IPS-20b (cell line): ENCODE results near the gene DAPK1.

Experiments
- H3K27ac ChIP-seq: one replicate; pipeline ENCODE4 v1.5.1; 2013; ENCODE audit warnings: low read length
- H3K27me3 ChIP-seq: 2 replicates; pipeline ENCODE4 v1.6.1; 2013; ENCODE audit warnings: mild to moderate bottlenecking, low read length, inconsistent platforms; ENCODE audit not compliant: insufficient read depth
- H3K36me3 ChIP-seq: 2 replicates; pipeline ENCODE4 v1.6.1; 2013; ENCODE audit warnings: low read depth, mild to moderate bottlenecking, inconsistent platforms, low read length, moderate library complexity; ENCODE audit not compliant: insufficient read depth
- H3K4me1 ChIP-seq: 2 replicates; pipeline ENCODE4 v1.6.1; 2013; ENCODE audit warnings: mild to moderate bottlenecking, control low read depth, inconsistent platforms, low read length, moderate library complexity; ENCODE audit not compliant: insufficient read depth
- H3K4me3 ChIP-seq: 2 replicates; pipeline ENCODE4 v1.5.1; 2013; ENCODE audit warnings: mild to moderate bottlenecking, low read length, inconsistent platforms
- H3K9ac ChIP-seq: 2 replicates; pipeline ENCODE4 v1.6.1; 2013; ENCODE audit warnings: low read depth, mild to moderate bottlenecking, inconsistent platforms, low read length, moderate library complexity
- H3K9me3 ChIP-seq: 2 replicates; pipeline ENCODE4 v1.6.1; 2013; ENCODE audit warnings: mild to moderate bottlenecking, low read depth, low read length, inconsistent platforms; ENCODE audit not compliant: insufficient read depth

Gene DAPK1

GRCh38 chr9:87720173-87720572 lies 222.5 kb downstream of the DAPK1 start:
- Histone ChIP-seq H3K27ac (no peak overlapping the region), H3K27me3 (peaks cover 25% of the 10 kb centered on the region), H3K9me3 (no peaks in the 10 kb centered on the region), H3K4me1 (no peaks in the 10 kb centered on the region), H3K9ac (no peak overlapping the region), H3K4me3 (no peak overlapping the region), H3K36me3 (no peaks in the 10 kb centered on the region)

- Histone ChIP-seq H3K4me1 (no peaks in the 10 kb centered on the region), H3K27me3 (peaks cover 30% of the 10 kb centered on the region), H3K36me3 (peaks cover under 1% of the 10 kb centered on the region; the same call in 1 of the 2 replicates), H3K27ac (no peak overlapping the region), H3K9me3 (no peaks in the 10 kb centered on the region), H3K9ac (no peak overlapping the region), H3K4me3 (no peak overlapping the region)
Measured at GRCh38 chr9:87722393-87723088, 224.9 kb downstream of the DAPK1 start.

GRCh38 chr9:87725356-87725899 lies 227.8 kb downstream of the DAPK1 start:
- no peaks in the 10 kb centered on the region for H3K4me1 ChIP-seq
- H3K9me3 ChIP-seq, result no peaks in the 10 kb centered on the region
- H3K27me3 ChIP-seq, result peaks cover 25% of the 10 kb centered on the region
- H3K4me3 ChIP-seq, result peak overlapping the region; percentile 78
- H3K9ac ChIP-seq, result peak overlapping the region; percentile 55; the same call in 1 of the 2 replicates
- no peak overlapping the region for H3K27ac ChIP-seq
- H3K36me3 ChIP-seq, result peaks cover 22% of the 10 kb centered on the region

- Histone ChIP-seq H3K4me3 (peak within 1 kb of the TSS; percentile 78), H3K27me3 (peaks cover 24% of the 10 kb centered on the region), H3K27ac (no peak within 1 kb of the TSS), H3K9me3 (no peaks in the 10 kb centered on the region), H3K36me3 (peaks cover 28% of the 10 kb centered on the region), H3K4me1 (no peaks in the 10 kb centered on the region; the same call in 1 of the 2 replicates), H3K9ac (peak within 1 kb of the TSS; percentile 55; the same call in 1 of the 2 replicates)
Measured at GRCh38 chr9:87725900-87726709, 228.4 kb downstream of the DAPK1 start, which contains the start of gene CTSL. Gene CTSL, plus strand, starts transcription at chr9:87726119. Its CDS starts 1,485 bp downstream, at chr9:87727604.

GRCh38 chr9:87729246-87729645 lies 231.6 kb downstream of the DAPK1 start:
- no peak overlapping the region for H3K27ac ChIP-seq
- H3K4me1 ChIP-seq, result no peaks in the 10 kb centered on the region; the same call in 1 of the 2 replicates
- no peaks in the 10 kb centered on the region for H3K9me3 ChIP-seq
- peaks cover 14% of the 10 kb centered on the region for H3K27me3 ChIP-seq
- H3K9ac ChIP-seq, result no peak overlapping the region
- peaks cover 28% of the 10 kb centered on the region for H3K36me3 ChIP-seq
- H3K4me3 ChIP-seq, result no peak overlapping the region

GRCh38 chr9:87731321-87731720 lies 233.7 kb downstream of the DAPK1 start:
- H3K9me3 ChIP-seq, result no peaks in the 10 kb centered on the region
- no peak overlapping the region for H3K27ac ChIP-seq
- H3K4me1 ChIP-seq, result no peaks in the 10 kb centered on the region; the same call in 1 of the 2 replicates
- no peak overlapping the region for H3K9ac ChIP-seq
- no peaks in the 10 kb centered on the region for H3K27me3 ChIP-seq
- H3K4me3 ChIP-seq, result no peak overlapping the region
- peaks cover 28% of the 10 kb centered on the region for H3K36me3 ChIP-seq

GRCh38 chr9:87732344-87732743 lies 234.7 kb downstream of the DAPK1 start:
- H3K9me3 ChIP-seq, result no peaks in the 10 kb centered on the region
- H3K4me3 ChIP-seq, result no peak overlapping the region
- no peak overlapping the region for H3K9ac ChIP-seq
- no peaks in the 10 kb centered on the region; the same call in 1 of the 2 replicates for H3K4me1 ChIP-seq
- peaks cover 28% of the 10 kb centered on the region for H3K36me3 ChIP-seq
- H3K27me3 ChIP-seq, result no peaks in the 10 kb centered on the region
- no peak overlapping the region for H3K27ac ChIP-seq

GRCh38 chr9:87732756-87733155 lies 235.1 kb downstream of the DAPK1 start:
- H3K4me1 ChIP-seq, result no peaks in the 10 kb centered on the region; the same call in 1 of the 2 replicates
- no peak overlapping the region for H3K4me3 ChIP-seq
- no peaks in the 10 kb centered on the region for H3K27me3 ChIP-seq
- no peaks in the 10 kb centered on the region for H3K9me3 ChIP-seq
- H3K9ac ChIP-seq, result no peak overlapping the region
- H3K36me3 ChIP-seq, result peaks cover 25% of the 10 kb centered on the region
- H3K27ac ChIP-seq, result no peak overlapping the region

- no peak overlapping the region for H3K4me3 ChIP-seq
- no peaks in the 10 kb centered on the region; the same call in 1 of the 2 replicates for H3K4me1 ChIP-seq
- H3K27me3 ChIP-seq, result no peaks in the 10 kb centered on the region
- H3K9me3 ChIP-seq, result no peaks in the 10 kb centered on the region
- no peak overlapping the region for H3K27ac ChIP-seq
- peaks cover 18% of the 10 kb centered on the region; the same call in 1 of the 2 replicates for H3K36me3 ChIP-seq
- no peak overlapping the region for H3K9ac ChIP-seq
Measured at GRCh38 chr9:87733273-87734052, 235.8 kb downstream of the DAPK1 start.

- Histone ChIP-seq H3K27me3 (no peaks in the 10 kb centered on the region), H3K9me3 (no peaks in the 10 kb centered on the region), H3K4me1 (no peaks in the 10 kb centered on the region; the same call in 1 of the 2 replicates), H3K4me3 (no peak overlapping the region), H3K27ac (no peak overlapping the region), H3K9ac (no peak overlapping the region), H3K36me3 (peaks cover 12% of the 10 kb centered on the region; the same call in 1 of the 2 replicates)
Measured at GRCh38 chr9:87734106-87734505, 236.4 kb downstream of the DAPK1 start.

GRCh38 chr9:87739546-87739945 lies 241.9 kb downstream of the DAPK1 start:
- H3K36me3 ChIP-seq, result no peaks in the 10 kb centered on the region
- H3K9ac ChIP-seq, result no peak overlapping the region
- H3K27me3 ChIP-seq, result no peaks in the 10 kb centered on the region
- H3K9me3 ChIP-seq, result peaks cover 9% of the 10 kb centered on the region; the same call in 1 of the 2 replicates
- H3K27ac ChIP-seq, result no peak overlapping the region
- no peak overlapping the region for H3K4me3 ChIP-seq
- H3K4me1 ChIP-seq, result no peaks in the 10 kb centered on the region
